GM21367 (cell line): Measurements from ENCODE around the gene PRIMPOL.
"Not testable (repeated sequence)": the region's sequence is repeated elsewhere in the genome, so short reads cannot be mapped to it uniquely, and the experiment has no call there.

ENCODE experiments used
- ATAC-seq: cut with Tn5 transposase; IDR thresholded peaks from one replicate; pipeline ENCODE4 v1.9.1; 2021; ENCODE audit not compliant: unreplicated experiment

PRIMPOL gene

DNA sequence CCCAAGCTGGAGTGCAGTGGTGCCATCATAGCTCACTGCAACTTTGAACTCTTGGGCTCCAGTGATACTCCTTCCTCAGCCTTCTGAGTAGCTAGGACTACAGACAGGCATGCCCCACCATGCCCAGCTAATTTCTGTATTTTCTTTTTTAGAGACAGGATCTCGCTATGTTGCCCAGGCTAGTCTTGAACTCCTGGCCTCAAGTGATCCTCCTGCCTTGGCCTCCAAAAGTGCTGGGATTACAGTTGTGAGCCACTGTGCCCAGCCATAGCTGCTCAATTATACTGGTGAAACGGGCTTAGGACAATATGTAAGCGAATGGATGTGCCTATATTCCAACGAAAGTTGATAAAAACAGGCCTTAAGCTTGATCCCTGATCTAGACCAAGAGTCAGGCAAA, 13.4 kb upstream of the PRIMPOL start:
- no peak for ATAC-seq

DNA sequence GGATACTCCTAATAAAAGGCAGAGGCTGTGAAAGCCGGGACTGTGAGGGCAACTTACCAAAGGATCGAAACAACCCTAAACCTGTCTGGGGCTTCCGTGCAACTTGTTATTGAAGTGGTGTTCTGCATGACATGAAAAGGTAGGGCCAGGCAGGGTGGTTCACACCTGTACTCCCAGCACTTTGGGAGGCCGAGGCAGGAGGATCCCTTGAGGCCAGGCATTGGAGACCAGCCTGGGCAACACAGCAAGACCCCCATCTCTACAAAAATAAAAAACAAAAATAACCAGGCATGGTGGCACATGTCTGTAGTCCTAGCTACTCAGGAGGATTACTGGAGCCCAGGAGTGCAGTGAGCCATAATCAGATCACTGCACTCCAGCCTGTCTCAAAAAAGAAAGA, 12.6 kb upstream of the PRIMPOL start:
- no peak for ATAC-seq

DNA sequence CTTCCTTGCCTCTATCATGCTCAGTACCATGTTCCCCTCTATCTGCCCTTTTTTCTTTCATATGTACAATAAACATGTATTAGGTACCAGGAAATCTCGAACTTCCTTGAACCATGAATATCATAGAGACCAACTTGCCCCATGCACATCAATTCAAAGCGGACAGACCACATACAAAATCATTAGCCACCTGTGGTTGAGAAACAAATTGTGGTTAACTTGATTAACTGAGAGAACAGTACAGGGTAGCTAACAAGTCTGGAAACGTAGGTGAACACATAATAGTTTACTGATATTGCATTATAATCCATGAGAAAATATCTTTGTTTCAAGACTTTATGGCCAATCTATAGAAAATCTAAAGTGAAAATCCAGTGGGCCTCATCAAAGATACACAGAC, 8.5 kb upstream of the PRIMPOL start:
- ATAC-seq: no peak

DNA sequence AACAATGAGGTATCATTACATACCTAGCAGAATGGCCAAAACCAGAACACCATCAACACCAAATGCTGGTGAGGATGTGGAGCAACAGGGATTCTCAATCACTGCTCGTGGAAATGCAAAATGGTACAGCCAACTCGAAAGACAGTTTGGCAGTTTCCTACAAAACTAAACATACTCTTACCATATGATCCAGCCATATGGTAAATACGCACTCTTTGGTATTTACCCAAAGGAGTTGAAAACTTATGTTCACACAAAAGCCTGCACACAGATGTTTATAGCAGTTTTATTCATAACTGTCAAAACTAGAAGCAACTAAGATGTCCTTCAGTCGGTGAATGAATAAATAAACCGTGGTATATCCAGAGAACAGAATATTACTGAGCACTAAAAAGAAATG, 8.1 kb upstream of the PRIMPOL start:
- ATAC-seq: no peak

DNA sequence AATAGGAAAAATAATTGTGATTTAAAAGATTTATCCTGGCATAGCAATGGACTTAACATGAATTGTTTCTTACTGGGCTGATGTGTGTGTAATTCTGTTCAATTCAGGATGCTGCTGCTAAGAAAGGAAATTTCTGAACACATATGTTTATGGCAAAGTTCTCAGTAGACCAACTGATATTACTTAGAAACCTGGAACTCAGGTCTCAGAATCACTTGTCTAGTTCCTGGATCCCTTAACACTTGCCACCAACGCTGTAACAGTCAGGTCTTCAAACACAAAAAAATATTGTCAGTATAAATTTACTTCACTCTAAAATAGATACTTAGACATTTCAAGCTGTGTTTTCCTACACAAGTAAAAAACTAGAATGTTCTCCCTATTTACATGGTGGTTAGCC, 5.8 kb upstream of the PRIMPOL start:
- ATAC-seq: no peak

DNA sequence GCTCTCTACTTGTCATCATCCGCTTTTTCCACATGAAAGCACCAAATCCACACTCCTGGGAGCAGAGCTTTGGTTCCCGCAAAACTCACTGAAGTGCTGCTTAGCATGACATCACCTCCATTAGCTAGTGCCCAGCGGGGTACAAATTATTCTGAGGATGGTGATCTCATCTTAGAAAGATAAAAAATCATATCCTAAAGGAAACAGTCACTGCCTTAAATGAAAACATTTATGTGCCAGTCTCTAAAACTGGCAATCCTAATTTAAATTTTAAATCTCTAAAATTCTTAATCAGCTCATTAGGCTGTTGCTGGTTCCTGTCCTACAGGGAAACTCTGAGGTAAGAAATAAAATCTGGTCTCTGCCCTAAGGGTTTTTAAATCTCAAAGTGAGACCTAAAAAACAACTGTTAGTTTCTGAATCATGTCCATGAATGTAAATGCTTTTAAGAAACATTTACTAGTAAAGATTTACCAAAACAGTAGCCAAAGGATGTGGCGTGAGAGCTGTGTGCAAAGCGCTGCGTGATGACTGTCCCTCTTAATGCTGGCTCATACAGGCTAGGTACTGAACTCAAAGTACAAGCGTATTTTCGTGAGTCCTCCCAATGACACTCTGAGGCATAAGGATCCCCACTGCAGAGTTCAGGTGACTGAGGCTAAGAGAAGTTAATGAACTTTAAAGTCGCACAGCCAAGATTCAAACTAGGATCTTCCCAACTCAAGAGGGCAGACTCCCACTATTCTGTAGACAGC, 4.8 kb upstream of the PRIMPOL start:
- no peak for ATAC-seq

DNA sequence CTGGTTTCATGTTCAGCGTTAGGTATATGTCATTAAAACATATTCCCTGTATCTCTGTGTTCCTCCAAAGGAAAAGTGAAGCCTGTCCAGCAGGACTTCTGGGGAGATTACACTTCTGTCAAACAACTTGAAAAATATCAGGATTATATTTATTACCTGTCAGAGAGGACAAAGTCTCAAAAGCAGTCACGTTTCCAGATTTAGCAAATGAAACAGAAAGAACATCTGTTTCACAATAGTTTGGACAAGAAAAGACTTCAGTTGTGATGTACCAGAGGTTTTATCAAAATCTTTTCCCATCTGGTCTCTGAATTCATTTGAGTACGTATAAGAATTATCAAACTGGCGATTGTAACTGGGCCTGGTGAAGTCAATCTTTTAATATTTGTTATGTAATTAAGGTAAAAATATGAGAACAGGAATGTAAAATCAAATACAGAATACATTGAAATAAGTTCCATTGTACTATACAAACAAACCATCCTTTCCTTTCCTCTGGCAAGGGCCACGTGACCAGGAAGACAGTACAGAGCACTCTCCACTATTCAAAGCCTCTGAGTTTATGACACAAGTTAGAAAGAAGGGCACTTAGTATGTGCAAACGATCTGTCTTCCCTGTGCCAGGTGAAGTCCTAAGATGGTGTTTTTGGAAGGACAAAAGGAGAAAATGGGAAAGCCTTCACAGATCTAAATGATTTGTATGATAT, 3.5 kb upstream of the PRIMPOL start:
- ATAC-seq: no peak

DNA sequence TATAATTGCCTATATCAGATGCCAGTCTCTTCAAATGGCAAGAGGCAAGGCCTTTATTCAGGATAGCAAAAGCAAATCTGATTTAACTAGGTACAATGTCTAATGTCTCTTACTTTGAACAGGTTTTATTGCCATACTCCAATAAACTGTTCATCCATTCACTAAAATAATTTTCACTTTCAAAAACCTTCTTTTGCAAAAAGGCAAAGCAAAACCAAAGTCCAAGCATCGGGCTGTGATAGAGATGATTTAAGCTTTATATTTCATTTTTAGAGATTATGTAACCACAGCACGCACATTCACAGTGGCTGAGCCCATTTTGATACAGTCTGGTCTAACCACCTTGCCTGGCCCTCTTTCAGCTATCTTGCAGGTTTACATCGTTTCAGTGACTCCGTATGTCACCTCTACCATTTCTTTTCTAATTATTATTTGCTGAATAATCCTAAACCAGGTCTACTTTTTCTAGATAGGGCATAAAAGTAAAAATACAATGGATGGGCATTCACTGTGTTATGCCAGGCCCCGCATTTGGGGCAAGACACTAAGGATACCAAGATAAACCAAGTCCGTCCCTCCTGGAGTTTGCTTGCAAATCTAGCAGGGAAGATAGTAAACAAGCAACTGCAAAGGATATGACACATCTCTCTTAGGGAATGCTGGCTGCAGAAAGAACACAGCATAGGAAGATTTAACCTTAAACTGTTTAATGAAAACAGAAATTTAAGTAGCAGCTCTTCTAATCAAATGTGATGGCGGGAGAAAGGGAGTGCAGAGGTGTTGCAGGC, 2.1 kb upstream of the PRIMPOL start:
- no peak for ATAC-seq

DNA sequence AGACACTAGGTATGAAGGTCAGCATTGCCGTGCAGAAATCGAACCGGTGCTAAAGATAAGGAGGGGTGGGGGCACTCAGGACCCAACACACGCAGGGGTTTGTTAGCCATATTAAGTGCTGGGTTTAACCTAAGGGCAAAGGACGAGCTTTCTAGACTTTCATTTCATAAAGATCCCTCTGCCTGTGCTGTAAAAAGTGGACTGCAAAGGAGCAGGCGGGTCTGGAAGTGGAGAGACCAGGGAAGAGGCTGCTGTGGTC, 1.6 kb upstream of the PRIMPOL start:
- no peak for ATAC-seq

DNA sequence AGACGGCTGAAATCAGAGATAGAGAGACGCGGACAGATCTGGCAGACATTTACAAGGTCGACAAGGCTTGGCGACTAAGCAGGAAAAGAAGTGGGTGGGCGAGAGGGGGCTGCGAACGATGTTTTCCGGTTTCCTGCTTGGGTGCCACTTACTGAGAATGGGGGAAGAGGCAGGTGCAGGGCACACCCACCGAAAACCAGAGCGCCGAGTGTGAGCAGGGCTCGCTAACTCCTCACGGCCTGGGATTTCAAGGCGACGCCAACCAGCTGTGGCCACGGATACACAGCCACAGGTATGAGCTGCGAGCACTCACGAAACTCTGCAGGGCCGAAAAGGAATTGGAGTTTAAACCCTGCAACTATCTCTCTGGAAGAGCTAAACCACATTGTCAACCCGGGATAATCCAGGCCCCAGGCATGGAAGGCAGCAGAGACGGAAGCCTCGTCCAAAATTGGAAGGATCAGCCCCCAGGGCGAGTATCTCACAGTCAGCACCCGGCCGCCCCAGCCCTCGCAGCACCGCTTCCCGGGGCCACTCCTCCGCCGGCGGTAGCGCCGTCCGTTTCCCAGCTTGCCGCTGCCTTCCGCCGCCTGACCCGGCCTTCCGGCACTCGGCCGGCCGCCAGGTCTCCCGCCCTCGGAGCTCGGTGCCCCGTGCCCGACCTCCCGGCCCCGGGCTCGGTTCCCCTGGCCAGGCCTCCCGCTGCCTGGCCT, 1.1 kb upstream of the PRIMPOL start:
- peak; percentile 24 for ATAC-seq

DNA sequence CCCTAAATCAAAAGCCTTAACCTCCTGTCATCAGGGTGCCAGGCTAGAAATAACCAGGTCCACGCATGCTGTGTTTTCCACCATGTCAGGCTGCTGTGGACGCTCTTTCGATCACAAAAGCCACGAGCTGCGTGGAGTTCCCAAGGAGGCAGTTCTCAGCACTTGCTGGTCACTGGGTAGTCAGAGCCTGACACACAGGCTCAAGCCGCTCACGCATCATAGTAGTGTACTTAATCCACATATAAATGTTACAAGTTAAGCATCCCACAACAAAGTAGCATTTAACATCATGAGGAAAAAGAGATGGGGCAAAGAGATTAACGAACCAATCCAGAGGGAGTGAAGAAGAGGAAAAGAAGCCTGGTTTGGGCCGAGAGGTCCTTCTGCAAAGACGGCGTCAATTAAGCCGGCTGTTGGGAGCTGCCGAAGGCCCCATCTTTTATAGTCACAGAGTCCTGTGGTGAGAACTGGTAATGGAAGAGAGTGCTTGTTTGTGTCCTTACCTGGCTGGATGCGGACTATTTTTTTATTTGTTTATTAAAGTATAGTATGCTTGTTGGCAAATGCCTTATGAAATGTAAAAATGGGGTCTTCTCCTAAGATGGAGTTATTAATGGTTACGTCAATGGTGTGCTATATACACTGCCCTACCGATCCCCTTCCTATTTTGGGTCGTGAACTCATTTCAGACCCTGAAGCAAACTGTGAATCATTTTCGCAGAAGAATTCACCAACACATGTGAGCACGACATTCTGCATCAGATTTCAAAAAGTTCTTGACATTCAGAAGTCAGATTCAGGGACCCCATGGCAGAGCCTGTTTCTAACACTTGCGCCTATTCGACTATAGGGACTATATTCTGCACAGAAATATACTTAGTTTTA, 675 bp downstream of the PRIMPOL start:
- peak; percentile 9 for ATAC-seq

DNA sequence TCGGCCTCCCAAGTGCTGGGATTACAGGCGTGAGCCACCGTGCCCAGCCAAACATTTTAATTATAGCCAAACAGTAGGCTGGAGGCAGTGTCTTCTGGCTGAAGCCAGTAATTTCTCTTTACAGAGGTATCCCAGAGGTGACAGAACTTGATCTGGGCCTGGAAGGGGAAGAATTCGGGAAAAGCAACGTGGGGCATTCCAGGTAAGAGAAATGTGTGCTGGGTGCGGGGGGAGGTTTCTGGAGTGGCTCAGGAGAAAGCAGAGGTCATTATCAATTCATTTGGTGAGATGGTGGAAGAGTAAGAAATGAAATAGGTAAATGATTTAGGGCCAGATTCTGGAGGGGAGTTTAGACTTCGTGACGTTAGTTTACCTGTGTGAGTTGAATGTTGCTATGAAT, 2.4 kb downstream of the PRIMPOL start:
- no peak for ATAC-seq

DNA sequence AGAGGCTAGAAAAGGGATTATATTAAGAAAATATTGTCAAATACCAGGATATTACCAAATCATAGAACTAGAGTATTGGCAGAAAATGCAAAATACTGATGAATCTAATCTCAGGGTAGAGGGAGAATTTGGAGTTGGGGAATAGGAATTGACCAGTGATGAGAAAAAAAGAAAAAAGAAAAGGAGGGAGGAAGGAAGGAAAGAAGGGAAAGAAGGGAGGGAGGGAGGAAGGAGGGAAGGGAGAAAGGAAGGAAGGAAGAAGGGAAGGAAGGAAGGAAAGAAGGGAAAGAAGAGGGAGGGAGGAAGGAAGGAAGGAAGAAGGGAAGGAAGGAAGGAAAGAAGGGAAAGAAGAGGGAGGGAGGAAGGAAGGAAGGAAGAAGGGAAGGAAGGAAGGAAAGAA, 3.1 kb downstream of the PRIMPOL start:
- not testable (repeated sequence) for ATAC-seq

DNA sequence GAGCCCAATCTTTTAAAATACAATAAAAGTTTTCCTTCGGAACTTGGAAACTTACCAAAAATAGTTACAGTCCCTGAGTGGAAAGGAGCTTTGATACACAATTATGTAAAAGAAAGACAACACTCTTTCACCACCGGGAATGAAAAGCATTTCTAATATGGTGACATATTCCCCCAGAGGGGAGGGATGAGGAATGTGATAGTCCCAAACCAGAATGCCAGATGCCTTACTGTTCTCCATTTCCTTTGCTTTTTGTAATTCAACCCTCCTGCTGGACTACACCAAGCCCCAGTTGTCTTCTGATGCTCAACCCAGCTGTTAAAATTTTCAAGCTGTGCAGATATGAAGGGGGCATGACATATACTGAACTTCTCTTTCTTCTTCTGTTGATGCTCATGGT, 4.1 kb downstream of the PRIMPOL start:
- no peak for ATAC-seq

DNA sequence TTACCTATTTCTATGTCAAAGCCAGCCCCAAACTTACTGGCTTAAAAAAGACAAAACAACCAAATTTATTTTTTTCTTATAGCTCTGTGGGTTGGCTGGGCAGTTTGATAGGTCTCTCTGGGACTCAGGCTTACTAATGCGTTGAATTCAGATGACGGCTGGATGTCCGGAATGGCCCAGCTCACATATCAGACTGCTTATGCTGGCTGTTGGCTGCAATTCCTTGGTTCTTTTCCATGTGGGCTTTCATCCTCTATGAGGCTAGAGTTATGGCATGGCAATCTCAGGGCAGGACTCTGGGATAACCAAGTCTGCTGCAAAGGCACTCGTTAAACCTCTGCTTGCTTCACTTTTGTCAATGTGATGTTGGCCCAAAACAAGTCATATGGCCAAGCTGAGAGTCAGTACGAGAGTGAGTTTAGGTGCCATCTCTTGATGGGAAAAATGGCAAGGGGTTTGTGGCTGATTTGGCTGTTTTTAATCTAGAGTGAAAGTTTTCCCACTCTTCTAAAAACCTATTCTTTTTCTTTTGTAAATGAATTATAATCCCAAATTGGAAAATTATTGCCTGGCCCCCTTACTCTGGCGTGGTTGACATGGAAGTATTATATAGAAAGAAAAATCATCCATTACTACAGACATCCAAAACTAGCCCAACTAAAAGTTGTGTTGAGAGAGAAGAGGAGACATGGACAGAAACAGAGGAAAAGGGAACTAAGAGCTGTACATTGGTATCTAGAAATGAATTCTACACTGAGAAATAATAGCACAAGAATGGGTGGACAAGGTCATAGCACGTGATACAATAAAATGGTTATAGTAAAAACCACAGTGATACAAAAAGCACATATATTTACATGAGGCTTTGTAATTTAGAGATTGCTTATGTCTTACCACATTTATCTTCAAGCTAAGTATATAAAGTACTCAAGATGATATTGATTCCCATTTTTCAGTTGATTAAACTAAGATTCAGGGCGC, 6.6 kb downstream of the PRIMPOL start:
- no peak for ATAC-seq

DNA sequence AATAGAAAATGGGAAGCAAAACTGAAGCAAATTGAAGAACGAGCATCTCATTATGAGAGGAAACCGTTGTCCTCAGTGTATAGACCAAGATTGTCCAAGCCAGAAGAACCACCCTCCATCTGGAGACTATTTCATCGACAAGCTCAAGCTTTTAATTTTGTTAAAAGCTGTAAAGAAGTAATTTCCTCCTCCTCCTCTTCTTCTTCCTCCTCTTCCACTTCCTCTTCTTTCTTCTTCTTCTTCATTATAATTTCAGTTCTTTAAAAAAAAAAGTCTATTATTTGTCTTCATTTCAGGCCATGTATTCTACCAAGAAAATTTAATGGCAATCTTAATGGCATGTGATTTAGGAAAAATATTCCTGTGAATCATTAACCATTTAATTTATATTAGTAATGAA, 7.6 kb downstream of the PRIMPOL start:
- no peak for ATAC-seq

DNA sequence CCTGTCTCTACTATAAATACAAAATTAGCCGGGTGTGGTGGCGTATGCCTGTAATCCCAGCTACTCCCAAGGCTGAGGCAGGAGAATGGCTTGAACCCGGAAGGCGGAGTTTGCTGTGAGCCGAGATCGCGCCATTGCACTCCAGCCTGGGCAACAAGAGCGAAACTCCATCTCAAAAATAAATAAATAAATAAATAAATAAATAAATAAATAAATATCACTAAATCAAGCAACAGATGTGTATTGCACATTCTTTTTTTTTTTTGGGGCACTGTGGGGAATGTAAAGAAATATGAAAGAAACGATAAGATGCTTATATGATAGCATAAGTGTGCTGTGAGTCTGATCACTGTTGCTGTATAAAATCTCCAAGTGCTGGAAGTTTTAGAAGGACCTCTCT, 8.3 kb downstream of the PRIMPOL start:
- not testable (repeated sequence) for ATAC-seq

DNA sequence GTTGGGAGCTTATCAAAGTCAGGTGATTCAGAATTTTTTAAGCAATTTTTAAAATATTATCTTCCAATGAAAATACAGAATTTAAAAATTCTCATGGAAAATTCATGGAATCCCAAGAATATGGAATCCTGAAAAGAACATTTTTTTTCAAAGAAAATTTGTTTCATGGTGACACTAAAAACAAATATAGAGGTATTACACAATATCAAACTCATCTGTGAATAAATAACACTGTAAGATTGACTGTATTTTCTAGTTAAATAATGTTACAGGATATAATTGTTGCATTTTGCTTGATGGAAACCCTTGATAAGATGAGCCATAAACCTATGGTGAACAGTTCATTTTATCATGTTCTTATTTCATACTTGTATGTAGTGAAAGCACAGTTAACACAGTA, 11.4 kb downstream of the PRIMPOL start:
- no peak for ATAC-seq

DNA sequence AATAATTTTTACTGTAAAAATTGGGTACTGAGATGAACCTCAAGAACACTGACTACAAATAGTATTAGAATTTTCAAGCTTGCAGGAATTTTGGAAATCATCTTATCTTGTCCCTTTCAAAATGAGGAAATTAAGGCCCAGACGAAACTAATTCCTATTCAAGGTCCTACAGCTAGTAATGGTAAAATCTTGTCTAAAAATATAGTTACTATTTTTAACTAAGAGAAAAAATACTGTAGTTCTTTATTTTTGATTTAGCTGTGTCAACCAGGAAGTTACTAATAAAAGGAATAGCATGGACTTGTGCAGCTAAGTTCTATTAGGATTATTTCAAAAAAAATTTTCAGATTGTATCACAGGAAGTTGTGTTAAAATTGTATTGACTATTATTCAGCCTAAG, 12.7 kb downstream of the PRIMPOL start:
- no peak for ATAC-seq
